Measurements from ENCODE around the gene ROBO2.

- TF ChIP-seq, protein P1, sequence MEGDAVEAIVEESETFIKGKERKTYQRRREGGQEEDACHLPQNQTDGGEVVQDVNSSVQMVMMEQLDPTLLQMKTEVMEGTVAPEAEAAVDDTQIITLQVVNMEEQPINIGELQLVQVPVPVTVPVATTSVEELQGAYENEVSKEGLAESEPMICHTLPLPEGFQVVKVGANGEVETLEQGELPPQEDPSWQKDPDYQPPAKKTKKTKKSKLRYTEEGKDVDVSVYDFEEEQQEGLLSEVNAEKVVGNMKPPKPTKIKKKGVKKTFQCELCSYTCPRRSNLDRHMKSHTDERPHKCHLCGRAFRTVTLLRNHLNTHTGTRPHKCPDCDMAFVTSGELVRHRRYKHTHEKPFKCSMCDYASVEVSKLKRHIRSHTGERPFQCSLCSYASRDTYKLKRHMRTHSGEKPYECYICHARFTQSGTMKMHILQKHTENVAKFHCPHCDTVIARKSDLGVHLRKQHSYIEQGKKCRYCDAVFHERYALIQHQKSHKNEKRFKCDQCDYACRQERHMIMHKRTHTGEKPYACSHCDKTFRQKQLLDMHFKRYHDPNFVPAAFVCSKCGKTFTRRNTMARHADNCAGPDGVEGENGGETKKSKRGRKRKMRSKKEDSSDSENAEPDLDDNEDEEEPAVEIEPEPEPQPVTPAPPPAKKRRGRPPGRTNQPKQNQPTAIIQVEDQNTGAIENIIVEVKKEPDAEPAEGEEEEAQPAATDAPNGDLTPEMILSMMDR (IDR thresholded peaks at IDR 0.05) = no peak
- TF ChIP-seq POLR2A (IDR thresholded peaks at IDR 0.05) = no peak
Measured at GRCh38 chr3:77539677-77540076, 499.8 kb downstream of the ROBO2 start.
